ENCODE measurements around the gene AARS2. TPM values are rescaled to one million over a fixed set of nuclear protein-coding genes. Genes with fewer than 3 reads are reported as not detected.

The AARS2 gene
- total RNA-seq, 4 donors from 2014 or later = 9.0 to 21.9 (median 12.2) TPM

DNA sequence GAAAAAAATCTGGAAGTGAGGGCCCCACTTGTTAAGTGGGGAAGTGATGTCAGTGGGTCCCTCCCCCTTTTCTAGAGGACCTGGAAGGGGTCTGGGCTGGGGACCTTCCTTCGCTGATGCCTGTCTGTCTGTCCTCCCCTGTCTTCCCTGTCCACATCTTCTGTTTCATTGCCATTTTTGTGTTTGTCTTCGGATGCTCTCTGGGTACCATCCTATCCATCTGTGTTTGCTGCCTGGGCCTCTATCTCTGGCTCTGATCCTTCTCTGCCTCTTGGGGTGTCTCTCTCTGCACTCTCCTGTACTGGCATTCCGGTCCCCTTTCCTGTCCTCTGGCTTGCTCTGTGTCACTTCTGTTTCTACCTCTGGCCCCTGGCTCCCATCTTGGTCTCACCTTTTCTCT lies 40.6 kb downstream of the AARS2 start:
- intact Hi-C loops (cut with DNase I) = no loop called here
- H3K36me3 ChIP-seq = no peaks in the 10 kb centered on the region
- H3K27ac ChIP-seq = no peak overlapping the region
- no peaks in the 10 kb centered on the region for H3K9me3 ChIP-seq
- no peak overlapping the region for H3K4me3 ChIP-seq
- DNase-seq = no peak
- 77 to 88% methylated on average over 3 of the region's 3 CpGs for WGBS, 2 donors
- TF ChIP-seq, protein P1, sequence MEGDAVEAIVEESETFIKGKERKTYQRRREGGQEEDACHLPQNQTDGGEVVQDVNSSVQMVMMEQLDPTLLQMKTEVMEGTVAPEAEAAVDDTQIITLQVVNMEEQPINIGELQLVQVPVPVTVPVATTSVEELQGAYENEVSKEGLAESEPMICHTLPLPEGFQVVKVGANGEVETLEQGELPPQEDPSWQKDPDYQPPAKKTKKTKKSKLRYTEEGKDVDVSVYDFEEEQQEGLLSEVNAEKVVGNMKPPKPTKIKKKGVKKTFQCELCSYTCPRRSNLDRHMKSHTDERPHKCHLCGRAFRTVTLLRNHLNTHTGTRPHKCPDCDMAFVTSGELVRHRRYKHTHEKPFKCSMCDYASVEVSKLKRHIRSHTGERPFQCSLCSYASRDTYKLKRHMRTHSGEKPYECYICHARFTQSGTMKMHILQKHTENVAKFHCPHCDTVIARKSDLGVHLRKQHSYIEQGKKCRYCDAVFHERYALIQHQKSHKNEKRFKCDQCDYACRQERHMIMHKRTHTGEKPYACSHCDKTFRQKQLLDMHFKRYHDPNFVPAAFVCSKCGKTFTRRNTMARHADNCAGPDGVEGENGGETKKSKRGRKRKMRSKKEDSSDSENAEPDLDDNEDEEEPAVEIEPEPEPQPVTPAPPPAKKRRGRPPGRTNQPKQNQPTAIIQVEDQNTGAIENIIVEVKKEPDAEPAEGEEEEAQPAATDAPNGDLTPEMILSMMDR (IDR thresholded peaks at IDR 0.05) = no peak
- no peak for TF ChIP-seq POLR2A (IDR thresholded peaks at IDR 0.05)
- peaks cover 0 to 96% (median 10%) of the 10 kb centered on the region in 4 donors for H3K27me3 ChIP-seq
- H3K4me1 ChIP-seq = peaks cover 8 to 29% (median 21%) of the 10 kb centered on the region in 3 donors

DNA sequence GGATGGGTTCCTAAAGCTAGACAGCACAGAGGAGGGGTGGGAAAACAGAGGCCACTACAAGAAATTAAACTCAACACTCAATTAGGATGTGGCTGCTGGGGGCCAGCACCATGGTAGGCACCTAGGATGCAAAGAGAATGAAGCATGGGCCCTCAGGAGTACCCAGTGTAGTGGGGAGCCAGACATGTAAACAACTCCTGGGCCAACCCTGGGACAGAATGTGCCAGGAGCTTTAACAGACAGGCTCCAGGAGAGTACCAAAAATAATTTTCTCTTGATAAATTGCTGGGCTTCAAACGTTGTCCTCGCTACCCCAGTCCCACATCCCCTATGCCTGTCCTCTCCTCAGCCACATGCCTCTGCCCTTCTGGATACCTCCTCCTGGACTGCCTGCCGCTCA lies 41.2 kb downstream of the AARS2 start:
- TF ChIP-seq POLR2A (IDR thresholded peaks at IDR 0.05) = no peak
- TF ChIP-seq, protein P1 (IDR thresholded peaks at IDR 0.05) = no peak
- Histone ChIP-seq H3K4me1 (peaks cover 8 to 29% (median 21%) of the 10 kb centered on the region in 3 donors), H3K9me3 (no peaks in the 10 kb centered on the region), H3K36me3 (no peaks in the 10 kb centered on the region), H3K27ac (no peak overlapping the region), H3K4me3 (no peak overlapping the region), H3K27me3 (peaks cover 0 to 90% (median 10%) of the 10 kb centered on the region in 4 donors)
- DNase-seq = no peak
- WGBS, 2 donors = 62 to 67% methylated on average over 1 to 2 of the region's 3 CpGs
- intact Hi-C loops (cut with DNase I) = no loop called here

DNA sequence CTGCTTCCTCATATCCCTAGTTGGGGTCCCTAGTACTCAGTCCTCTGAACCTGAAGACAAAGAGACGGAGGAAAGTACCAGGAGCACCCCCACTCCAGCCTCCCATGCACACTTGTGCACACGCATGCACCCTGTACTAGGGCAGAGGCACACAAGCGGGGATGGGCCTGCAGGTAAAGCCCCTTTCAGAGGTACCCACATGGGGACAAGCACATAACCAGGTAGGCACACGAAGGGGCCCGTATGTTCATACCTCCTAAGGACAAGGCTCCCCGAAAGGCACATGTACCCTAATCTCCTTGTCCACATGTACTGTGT lies 41.8 kb downstream of the AARS2 start:
- TF ChIP-seq, protein P1 (IDR thresholded peaks at IDR 0.05) = no peak
- Histone ChIP-seq H3K27ac (no peak overlapping the region), H3K4me1 (peaks cover 6 to 25% (median 19%) of the 10 kb centered on the region in 3 donors), H3K9me3 (no peaks in the 10 kb centered on the region), H3K36me3 (no peaks in the 10 kb centered on the region), H3K4me3 (no peak overlapping the region), H3K27me3 (peaks cover 0 to 84% (median 10%) of the 10 kb centered on the region in 4 donors)
- intact Hi-C loops (cut with DNase I) = no loop called here
- no peak for DNase-seq
- 85 to 98% methylated on average over 6 of the region's 6 CpGs for WGBS, 2 donors

DNA sequence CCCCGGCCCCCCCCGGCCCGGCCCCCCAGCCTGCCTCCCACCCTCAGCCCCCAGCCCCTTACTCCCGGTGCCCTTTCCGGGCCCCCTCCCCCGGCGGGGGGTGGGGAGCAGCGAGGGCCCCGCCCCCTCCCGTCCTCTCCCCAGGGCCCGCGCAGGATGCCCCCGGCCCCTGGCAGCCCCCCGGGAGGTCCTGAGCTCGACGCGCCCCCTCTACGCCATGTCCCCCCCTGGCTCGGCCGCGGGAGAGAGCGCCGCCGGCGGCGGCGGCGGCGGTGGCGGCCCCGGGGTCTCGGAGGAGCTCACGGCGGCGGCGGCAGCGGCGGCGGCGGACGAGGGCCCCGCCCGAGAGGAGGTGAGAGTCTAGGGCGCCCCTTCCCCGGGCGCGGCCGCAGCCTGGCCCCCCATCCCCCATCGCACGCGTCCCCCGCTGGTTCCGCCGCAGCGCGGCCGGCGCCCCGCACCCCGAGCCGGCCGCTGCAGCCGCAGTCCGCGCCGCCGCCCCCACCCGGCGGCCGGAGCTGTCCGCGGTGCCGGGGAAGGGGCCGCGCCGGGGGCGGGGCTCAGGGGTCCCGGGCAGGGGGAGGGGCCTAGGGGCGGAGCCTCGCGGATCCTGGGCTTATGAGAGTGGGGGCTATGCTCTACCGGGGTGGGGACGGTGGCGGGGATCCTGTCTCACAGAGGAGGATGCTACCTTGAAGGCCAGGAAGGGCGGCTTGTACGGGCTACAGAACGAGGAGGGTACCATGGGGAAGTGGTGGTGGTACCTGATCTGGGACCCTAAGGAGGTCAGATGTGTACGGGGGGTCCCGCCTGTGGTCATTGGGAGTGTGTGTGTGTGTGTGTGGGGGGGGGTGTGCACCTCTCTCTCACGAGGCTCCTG lies 42.4 kb downstream of the AARS2 start:
- no peak for DNase-seq
- intact Hi-C loops (cut with DNase I) = no loop called here
- WGBS, 2 donors = 0 to 13% methylated on average over 1 to 4 of the region's 90 CpGs
- Histone ChIP-seq H3K27ac (no peak overlapping the region), H3K36me3 (no peaks in the 10 kb centered on the region), H3K4me3 (peak overlapping the region in 3 of 4 donors; percentile 26 to 68 (median 50)), H3K4me1 (peaks cover 3 to 21% (median 13%) of the 10 kb centered on the region in 3 donors), H3K27me3 (peaks cover 0 to 78% (median 10%) of the 10 kb centered on the region in 4 donors), H3K9me3 (no peaks in the 10 kb centered on the region)
- no peak for TF ChIP-seq POLR2A (IDR thresholded peaks at IDR 0.05)
- TF ChIP-seq, protein P1 (IDR thresholded peaks at IDR 0.05) = no peak

DNA sequence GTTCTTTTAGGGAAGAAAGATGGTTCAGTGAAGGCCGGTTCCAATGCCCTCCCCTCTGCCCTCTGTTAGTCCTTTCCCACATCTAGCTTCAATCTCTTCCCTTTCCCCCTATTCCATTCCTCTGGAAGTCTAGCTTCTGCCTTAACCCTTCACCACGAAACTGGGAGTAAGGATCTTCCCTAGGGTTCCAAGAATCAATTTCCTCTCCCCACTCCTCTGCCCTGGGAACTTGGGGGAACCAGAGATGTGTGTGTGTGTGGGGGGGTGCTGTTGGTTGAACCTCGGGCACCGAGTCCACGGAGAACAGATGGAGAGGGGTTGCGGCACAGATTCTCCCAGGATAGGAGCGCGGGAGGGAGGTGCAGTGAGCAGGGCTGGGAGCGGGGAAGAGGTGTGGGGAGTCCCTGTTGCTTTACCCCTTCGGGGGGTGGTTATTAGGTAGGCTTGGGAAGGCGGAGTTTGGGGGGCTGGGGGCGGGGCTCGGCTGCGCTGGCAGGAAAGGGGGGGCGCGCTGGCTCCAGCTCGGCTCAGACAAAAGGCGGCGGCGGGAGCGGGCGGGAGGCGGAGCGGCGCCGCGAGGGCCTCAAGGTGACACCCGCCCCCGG lies 43.1 kb downstream of the AARS2 start, which contains the start of gene TMEM151B:
Gene TMEM151B, plus strand, starts transcription at position 530 of the 605 bp plus-strand sequence. CDS start 293 bp downstream, outside the sequence.
- DNase-seq = no peak
- peak within 1 kb of the TSS in 3 of 4 donors; percentile 26 to 68 (median 50) for H3K4me3 ChIP-seq
- intact Hi-C loops (cut with DNase I) = loop anchor here (5.0 kb wide), 1 partner anchor 67 kb away; no protein-coding TSS in a partner anchor
- no peaks in the 10 kb centered on the region for H3K9me3 ChIP-seq
- H3K4me1 ChIP-seq = peaks cover 0 to 23% (median 11%) of the 10 kb centered on the region in 3 donors
- whole genome bisulfite sequencing, 2 donors = 20 to 71% methylated on average over 2 to 6 of the region's 29 CpGs
- no peaks in the 10 kb centered on the region for H3K36me3 ChIP-seq
- TF ChIP-seq POLR2A (IDR thresholded peaks at IDR 0.05) = no peak
- TF ChIP-seq, protein P1 (IDR thresholded peaks at IDR 0.05) = no peak
- no peak within 1 kb of the TSS for H3K27ac ChIP-seq
- peaks cover 0 to 71% (median 10%) of the 10 kb centered on the region in 4 donors for H3K27me3 ChIP-seq
